AG04450 (cell line): ENCODE results near the gene KRTAP2-3. TPM values are rescaled to one million over a fixed set of nuclear protein-coding genes. Genes with fewer than 3 reads are reported as not detected.

Experiments
- CTCF ChIA-PET: fragments of 300-600, 350-600 bp; formaldehyde crosslinking; extraction: SDS; loops from one replicate; lab custom pipeline; 2022; ENCODE audit warnings: antibody characterized with exemption, inconsistent platforms; lab: Charles Lee
- POLR2A ChIA-PET: fragments of 350-600 bp; formaldehyde crosslinking; extraction: SDS; loops from one replicate; lab custom pipeline; 2021; ENCODE audit warnings: antibody characterized with exemption, inconsistent platforms; lab: Yijun Ruan, JAX
- DNase-seq: peaks from one replicate; pipeline ENCODE4 v3.0.0-alpha.2; 2011; ENCODE audit warnings: low read depth, low spot score
- H3K27ac ChIP-seq: one replicate; pipeline ENCODE4 v1.5.1; 2012; ENCODE audit warnings: low read depth, low read length, control low read depth
- H3K27me3 ChIP-seq: one replicate; pipeline ENCODE4 v1.6.0; 2012; ENCODE audit warnings: low read length; ENCODE audit not compliant: control insufficient read depth, insufficient read depth
- H3K4me3 ChIP-seq: 2 replicates; pipeline ENCODE4 v1.5.1; 2011; ENCODE audit warnings: mild to moderate bottlenecking, low read depth, low read length, control low read depth
- H3K9me3 ChIP-seq: 2 replicates; pipeline ENCODE4 v1.5.1; 2012; ENCODE audit warnings: low read length; ENCODE audit not compliant: control insufficient read depth, insufficient read depth
- polyA plus RNA-seq: library from polyadenylated mRNA; depleted of rRNA; stranded (reverse); fragments of >200 nt; gene quantifications from 2 replicates; pipeline ENCODE4 v1.2.3, GENCODE V29; 2011
- TF ChIP-seq, protein P1 (sequence below): IDR thresholded peaks from 2 replicates; pipeline ENCODE4 v1.5.1; 2011; ENCODE audit warnings: low read depth, low read length, control low read depth, inconsistent platforms

KRTAP2-3 gene
- polyA plus RNA-seq, 1 experiment = 1.3 TPM

DNA sequence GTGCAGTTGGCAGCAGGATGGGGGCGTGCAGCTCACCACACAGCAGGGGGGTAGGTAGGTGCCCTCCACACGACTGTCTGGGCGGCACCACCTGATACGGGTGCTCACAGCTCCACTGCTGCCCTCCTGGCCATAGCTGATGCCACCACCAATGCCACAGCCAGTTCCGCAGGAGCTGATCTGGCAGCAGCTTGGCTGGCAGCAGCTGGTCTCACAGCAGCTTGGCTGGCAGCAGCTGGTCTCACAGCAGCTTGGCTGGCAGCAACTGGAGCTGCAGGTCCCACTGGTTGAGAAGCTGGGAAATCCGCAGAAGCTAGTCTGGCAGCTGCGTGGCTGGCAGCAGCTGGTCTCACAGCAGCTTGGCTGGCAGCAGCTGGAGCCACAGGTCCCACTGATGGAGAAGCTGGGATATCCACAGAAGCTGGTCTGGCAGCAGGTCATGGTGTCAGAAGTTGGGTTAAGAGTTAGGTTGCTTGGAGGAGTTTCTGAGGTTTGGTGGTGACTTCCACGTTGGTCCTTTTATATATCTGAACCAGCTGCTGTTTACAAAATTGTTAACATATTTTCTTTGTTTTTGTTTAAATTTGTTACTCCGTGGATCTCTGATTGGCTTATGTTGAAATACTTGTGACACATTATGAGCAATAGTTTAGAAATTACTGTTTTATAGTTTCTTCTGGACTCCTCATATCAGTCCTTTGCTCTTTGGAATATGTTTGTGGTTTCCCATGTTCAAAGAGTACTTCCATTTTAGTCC lies 33.0 kb downstream of the KRTAP2-3 start, which contains the start of gene KRTAP1-5:
Gene KRTAP1-5 (minus strand): TSS at position 494 of the 757 bp plus-strand sequence. CDS start 53 bp downstream, at position 441.
- ChIA-PET CTCF (no interaction called here), POLR2A (interaction anchor here (0.6 to 1.2 kb wide), 4 partner anchors 12 to 1827 kb away, joined by 3 to 5 read pairs (median 3); partner anchors contain the start of genes KRTAP2-3 and RPL19)

DNA sequence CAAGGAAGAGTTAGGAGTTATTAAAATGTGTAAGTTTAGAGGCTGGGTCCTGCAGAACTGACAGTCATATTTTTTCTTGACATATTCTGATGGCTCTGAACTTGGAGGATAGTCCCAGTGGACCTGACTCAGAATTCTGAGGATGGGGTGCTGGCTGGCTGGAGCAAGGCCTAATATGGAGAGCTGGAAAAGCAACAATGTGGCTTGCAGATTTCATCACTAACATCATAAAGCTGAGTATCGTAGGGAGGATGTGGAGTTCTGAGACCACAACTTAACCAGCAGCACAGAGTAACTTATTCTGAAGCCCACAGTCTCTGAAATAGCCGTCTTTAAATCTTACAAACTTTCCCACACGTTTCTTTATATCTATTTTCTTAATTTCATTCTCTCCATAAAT lies 35.2 kb downstream of the KRTAP2-3 start:
- Histone ChIP-seq H3K27ac (no peak overlapping the region), H3K4me3 (no peak overlapping the region), H3K27me3 (no peaks in the 10 kb centered on the region), H3K9me3 (no peaks in the 10 kb centered on the region; the same call in 1 of the 2 replicates)
- TF ChIP-seq, protein P1, sequence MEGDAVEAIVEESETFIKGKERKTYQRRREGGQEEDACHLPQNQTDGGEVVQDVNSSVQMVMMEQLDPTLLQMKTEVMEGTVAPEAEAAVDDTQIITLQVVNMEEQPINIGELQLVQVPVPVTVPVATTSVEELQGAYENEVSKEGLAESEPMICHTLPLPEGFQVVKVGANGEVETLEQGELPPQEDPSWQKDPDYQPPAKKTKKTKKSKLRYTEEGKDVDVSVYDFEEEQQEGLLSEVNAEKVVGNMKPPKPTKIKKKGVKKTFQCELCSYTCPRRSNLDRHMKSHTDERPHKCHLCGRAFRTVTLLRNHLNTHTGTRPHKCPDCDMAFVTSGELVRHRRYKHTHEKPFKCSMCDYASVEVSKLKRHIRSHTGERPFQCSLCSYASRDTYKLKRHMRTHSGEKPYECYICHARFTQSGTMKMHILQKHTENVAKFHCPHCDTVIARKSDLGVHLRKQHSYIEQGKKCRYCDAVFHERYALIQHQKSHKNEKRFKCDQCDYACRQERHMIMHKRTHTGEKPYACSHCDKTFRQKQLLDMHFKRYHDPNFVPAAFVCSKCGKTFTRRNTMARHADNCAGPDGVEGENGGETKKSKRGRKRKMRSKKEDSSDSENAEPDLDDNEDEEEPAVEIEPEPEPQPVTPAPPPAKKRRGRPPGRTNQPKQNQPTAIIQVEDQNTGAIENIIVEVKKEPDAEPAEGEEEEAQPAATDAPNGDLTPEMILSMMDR = no peak
- no peak for DNase-seq
- ChIA-PET CTCF (interaction anchor here (1.0 kb wide), 1 partner anchor 297 kb away, joined by 3 read pairs; no protein-coding TSS in a partner anchor), POLR2A (no interaction called here)

More for the DNA sequence above, 33.0 kb downstream of the KRTAP2-3 start, which contains the start of gene KRTAP1-5:
- Histone ChIP-seq H3K9me3 (no peaks in the 10 kb centered on the region; the same call in 1 of the 2 replicates), H3K27ac (peak within 1 kb of the TSS; percentile 66), H3K4me3 (no peak within 1 kb of the TSS), H3K27me3 (no peaks in the 10 kb centered on the region)
- TF ChIP-seq, protein P1 = no peak
- peak; percentile 64 for DNase-seq

DNA sequence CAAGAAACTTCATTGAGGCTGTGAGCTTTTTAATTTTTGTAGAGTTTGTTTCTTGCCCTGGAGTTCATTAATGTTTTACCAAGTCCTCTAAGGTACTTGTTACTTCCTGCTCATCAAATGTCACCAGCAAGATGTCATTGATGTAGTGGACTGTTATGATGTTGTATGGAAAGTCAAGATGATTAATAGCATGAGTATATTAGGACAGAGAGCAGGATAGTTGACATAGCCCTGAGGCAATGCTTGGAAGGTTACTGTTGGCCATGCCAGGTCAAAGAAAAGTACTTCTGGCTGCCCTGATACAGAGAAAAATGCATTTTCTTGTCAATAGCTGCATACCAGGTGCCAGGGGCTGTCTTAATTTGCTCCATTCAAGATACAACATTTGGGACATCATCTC lies 39.6 kb downstream of the KRTAP2-3 start:
- POLR2A ChIA-PET = no interaction called here
- TF ChIP-seq, protein P1 = no peak
- no peak for DNase-seq

DNA sequence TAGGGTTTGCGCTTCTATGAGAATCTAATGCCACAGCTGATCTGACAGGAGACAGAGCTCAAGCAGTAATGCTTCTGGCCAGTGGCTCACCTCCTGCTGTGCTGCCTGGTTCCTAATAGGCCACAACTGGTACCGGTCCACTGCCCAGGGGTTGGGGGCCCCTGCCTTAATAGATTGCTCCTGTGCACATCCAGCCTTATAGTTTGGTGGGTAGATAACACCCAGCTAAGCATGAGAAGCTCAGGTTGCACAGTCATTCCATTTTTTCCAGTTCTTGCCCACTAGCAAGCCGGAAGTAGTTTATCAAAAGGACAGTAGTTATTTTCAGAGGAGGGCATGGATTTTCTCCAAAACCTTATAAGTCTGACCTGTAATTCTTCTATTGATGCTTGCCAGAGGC lies 40.5 kb downstream of the KRTAP2-3 start:
- ChIA-PET POLR2A (no interaction called here), CTCF (no interaction called here)
- no peaks in the 10 kb centered on the region for H3K9me3 ChIP-seq
- no peak overlapping the region for H3K27ac ChIP-seq
- H3K27me3 ChIP-seq = no peaks in the 10 kb centered on the region
- DNase-seq = no peak
- no peak overlapping the region for H3K4me3 ChIP-seq
- TF ChIP-seq, protein P1 = no peak

More for the DNA sequence above, 39.6 kb downstream of the KRTAP2-3 start:
- no peaks in the 10 kb centered on the region for H3K9me3 ChIP-seq
- H3K27me3 ChIP-seq = no peaks in the 10 kb centered on the region
- no peak overlapping the region for H3K4me3 ChIP-seq
- no peak overlapping the region for H3K27ac ChIP-seq
- CTCF ChIA-PET = no interaction called here

DNA sequence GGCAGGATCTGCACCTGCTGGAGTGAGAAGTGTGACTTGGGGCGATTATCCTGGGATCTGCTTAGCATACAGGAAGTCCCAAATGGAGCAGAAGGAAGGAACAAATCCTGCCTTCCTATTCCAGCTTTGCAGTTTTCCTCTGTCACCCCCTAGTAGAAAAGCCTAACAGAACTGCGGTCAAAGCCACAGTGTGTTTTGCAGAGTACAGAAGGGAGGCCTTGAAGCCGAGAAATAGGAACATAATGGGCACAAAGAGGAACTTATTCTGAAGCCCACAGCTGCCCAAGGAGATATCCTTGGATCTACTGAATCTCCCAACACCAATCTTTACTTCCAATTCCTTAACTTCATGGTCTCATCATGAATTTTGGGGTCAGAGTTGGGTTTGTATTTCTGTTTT lies 41.4 kb downstream of the KRTAP2-3 start:
- POLR2A ChIA-PET = no interaction called here
- Histone ChIP-seq H3K27ac (no peak overlapping the region), H3K4me3 (no peak overlapping the region), H3K9me3 (no peaks in the 10 kb centered on the region), H3K27me3 (no peaks in the 10 kb centered on the region)
- CTCF ChIA-PET = no interaction called here
- TF ChIP-seq, protein P1 = no peak
- no peak for DNase-seq
